Activated CD8-positive, alpha-beta memory T cell treated with anti-CD3 and anti-CD28 coated beads, Interleukin-2, amount 50 U/mL, for 24 hours (primary cell): ENCODE data around the gene RET.

ENCODE experiments used
- DNase-seq: peaks from one replicate; pipeline ENCODE4 v3.0.0-alpha.2; 2020; ENCODE audit errors: extremely low read depth

The RET gene

GRCh38 chr10:43044961-43045621 lies 31.8 kb upstream of the RET start:
- no peak for DNase-seq

DNA sequence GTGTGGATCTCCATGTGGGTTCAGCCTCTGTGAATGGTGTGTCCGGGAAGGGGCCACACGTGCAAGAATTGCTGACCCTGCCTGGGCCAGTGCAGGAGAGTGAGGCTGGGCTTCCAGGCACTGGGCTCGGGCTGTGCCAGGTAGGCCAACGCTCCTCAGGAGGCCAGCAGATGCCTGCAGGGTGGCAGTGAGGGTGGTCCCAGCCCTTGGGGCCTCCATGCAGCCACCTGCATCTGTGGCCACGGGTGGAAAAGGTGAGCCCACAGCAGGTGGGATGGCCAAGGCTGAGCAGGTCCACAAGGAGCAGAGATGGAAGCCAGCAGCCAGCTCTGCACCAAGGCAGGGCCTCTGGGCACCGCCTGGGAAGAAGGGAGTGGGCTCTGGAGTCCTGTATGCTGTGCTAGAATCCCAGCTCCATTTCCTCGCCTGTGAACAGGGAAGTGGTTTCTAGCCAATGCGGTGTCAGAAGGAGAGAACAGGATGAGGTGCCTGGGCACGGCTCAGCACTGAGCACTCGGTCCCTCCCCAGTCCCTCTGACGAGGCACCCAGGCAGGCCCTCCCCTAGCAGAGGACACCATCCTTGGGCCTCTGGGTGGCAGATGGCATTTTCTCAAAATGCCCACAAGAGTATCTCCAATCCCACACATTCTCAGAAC lies 31.1 kb upstream of the RET start:
- DNase-seq: no peak

- no peak for DNase-seq
Observed at GRCh38 chr10:43046288-43046991, 30.4 kb upstream of the RET start.

DNA sequence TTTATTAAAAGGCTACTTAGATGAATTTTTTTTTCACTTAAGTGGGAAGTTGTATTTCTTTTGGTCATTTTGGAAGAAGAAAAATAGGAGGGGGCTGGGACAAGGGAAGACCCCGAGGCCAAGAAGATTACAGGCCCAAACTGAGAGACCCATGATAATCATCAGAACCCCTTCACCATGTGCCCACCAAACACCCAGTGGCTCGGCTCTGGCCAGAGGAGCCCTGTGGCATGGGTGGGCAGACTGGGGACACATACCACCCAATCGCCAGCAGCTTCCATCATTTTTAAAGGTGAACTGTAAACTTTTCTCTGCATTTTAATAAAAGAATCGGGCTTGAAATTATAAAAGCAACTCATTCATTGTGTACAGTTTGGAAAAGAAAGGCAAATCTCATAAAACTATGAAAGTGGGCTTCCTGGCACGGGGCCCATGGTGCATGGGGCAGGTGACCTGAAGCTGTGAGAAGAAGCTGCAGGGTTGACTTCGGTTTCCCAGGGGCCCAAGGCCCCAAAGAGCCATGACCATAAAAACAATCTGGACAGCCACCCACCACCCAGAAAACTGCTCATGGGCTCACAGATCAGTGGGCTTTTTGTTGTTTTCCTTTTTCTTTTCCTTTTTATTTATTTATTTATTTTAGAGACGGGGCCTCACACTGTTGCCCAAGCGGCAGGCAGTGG lies 29.4 kb upstream of the RET start:
- DNase-seq: no peak

GRCh38 chr10:43048301-43049051 lies 28.4 kb upstream of the RET start:
- no peak for DNase-seq

DNA sequence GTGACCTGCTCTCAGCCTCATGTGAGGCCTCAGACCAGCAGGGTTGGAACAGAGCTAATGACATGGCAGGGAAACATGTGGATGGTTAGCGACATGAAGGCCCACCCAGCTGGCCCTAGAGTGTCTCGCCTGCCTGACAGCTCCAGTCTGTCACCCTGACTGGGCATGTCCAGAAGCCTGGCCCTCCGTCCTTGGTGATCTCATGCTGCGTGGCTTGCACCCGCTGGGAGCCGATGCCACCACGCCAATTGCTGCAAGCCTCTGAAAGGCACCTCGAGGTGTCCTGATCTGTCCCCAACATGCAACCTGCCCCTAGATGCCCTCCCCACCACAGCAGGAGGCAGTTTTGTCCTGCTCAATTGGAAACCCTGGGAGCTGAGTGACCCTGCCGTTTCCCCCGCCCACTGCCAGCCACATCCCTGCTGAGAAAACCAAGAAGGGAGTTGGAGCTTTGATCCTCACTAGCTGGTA lies 27.8 kb upstream of the RET start:
- no peak for DNase-seq

DNA sequence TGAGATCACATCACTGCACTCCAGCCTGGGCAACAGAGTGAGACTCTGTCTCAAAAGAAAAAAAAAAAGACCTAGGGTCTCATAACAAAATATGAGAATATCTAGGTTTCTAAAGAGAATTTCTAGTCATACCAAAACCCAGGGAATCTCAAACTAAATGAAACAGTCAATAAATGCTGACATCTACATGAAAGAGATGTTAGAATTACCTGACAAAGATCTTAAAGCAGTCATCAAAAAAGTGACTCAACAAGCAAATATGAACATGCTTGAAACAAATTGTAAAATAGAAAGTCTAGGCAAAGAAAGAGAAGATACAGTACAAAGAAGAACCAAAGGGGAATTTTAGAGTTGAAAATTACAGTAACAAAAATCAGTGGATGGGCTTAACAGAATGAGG lies 26.9 kb upstream of the RET start:
- DNase-seq: no peak

- DNase-seq: no peak
Observed at GRCh38 chr10:43053825-43054224, 23.0 kb upstream of the RET start.

GRCh38 chr10:43054593-43054992 lies 22.3 kb upstream of the RET start:
- DNase-seq: no peak

DNA sequence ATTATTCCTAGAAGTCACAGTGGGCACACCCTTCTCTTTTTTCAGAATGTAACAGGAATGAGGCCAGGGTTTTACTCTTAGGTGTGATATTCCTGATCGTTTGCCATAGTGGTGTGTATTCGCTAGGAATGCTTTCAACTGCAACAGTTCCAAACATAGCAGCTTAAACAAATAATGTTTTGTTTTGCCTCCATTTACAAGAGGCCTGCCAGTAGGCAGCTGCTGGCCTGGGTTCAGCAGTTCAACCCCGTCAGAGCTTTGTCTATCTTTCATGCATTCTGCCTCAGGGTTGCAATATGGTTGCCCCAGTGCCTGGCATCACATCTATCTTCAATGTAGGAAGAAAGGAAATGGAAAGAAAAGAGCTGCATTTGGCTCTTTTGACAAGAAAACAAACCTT lies 21.7 kb upstream of the RET start:
- DNase-seq: no peak

DNA sequence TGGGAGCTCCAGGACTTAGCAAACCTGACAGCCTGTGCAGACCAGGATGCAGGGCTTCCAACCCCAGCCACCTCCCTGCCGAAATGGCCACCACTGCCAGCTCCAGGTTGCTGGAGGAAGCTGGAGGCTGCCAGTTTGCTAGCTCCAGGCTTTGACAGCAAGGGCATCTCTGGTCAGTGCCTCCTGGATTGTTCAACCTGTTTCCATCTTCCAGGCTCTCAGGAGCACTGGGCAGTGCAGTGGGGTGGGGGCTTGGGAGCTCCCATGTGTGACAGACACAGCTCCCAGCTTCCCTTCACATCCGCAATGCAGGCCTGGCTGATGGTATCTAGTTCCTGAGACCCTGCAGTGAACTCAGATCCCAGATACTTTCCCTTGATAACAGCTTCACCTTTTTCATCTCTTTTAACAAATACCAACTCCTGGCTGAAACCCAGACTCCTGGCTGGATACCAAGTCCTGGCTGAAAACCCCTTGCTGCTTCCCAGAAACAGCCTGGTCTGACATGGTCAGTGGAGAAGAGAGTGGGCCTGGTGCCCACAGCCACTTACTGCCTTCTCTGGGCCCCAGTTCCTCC lies 20.8 kb upstream of the RET start:
- no peak for DNase-seq

DNA sequence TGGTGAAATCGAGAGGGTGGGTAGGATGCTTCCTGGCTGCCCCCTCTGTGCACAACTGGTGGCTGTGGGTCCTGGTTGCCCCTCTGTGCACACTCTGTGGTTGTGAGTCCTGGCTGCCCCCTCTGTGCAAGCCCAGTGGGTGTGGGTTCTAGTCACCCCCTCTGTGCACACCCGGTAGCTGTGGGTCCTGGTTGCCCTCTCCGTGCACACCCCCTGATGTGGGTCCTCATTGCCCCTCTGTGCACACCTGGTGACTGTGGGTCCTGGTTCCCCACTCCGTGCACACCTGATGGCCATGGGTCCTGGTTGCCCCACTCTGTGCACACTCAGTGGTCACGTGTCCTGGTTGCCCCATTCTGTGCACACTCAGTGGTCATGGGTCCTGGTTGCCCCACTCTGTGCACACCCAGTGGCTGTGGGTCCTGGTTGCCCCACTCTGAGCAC lies 20.3 kb upstream of the RET start:
- DNase-seq: no peak

- DNase-seq: no peak
Observed at GRCh38 chr10:43057231-43057711, 19.6 kb upstream of the RET start.

DNA sequence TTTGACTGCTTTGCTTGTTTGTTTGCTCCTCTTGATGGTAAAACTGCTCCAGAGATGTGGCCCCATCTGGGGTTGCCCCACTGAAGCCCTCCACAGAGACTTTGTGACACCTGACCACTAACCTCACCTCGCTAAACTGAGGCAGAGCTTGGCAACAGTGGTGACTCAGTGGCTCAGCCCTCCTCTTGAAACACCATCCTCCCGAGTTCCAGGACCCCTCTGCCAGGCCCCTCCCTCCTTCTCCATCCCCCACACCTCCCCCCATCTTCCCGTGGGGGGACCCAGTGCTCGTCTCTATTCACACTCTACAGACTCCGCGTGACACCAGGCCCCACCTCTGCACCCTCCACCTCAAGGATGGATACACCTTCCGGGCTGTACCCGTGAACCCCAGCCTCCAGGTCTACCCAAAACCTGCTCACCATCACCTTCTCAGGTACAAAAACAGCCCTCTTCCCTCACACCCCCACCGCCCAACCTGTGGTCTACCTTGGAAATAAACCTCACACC lies 19.0 kb upstream of the RET start:
- DNase-seq: no peak

DNA sequence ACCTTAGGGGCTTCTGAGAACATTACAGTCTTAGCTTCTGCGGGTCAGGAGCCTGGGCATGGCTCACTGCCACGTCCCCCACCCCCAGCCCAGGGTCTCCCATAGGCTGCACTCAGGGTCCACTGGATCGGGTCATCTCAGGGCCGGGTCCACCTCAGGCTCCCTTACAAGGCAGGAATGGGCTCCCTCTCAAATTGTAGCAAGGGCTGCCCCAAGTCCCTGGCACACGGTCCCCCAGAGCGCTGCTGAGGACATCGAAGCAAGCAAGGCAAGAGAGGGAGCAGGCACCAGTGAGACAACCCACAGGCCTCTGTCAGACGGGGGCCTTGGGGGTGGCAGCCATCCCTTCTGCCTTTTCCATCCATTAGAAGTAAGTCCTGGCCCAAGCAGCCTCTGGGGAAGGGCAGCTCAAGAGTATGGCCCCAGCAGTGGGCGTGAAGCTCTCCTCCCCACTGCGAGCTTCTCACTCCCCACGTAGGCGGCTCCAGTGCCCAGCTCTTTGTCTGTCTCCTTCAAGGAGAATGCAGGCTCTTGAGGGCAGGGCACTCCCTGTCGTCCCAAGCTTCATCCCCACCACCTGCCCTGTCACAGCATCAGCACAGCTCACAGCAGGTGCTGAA lies 18.0 kb upstream of the RET start:
- no peak for DNase-seq

DNA sequence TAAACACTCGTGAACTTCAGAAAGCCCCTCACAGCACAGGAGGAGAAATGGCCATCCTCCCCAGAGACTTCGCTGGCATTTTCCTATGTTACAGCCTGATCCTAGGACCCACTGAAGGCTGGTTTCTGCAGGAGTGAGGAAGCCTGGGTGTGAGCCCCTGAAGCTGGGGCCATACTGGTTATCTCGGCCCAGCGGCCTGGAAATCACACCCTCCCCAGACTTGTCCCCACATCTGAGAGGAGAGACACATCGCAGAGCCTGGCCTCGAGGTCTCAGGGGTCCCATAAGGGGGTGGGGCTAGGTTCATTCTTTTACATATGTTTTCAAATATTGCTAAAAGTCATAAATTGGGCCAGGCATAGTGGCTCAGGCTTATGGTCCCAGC lies 17.5 kb upstream of the RET start:
- DNase-seq: no peak

DNA sequence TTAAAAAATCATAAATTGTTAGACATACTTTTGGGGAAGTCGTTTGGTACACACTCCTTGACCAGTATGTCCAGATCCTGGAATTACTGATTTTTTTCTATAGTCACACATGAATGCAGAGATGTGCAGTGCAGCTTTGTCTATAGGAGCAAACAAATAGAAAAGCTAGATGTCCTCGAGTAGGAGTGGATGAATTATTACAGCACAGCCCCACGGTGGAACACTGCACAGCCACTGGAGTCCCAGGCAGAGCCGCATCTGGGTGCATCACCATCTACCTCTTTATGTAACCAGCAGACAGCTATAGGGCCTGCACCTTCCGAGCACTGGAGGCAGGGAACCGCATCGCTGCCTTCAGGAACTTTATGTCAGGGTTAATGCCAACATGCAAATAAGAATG lies 17.0 kb upstream of the RET start:
- DNase-seq: no peak

- DNase-seq: no peak
Observed at GRCh38 chr10:43060291-43060690, 16.6 kb upstream of the RET start.

- no peak for DNase-seq
Observed at GRCh38 chr10:43061331-43061730, 15.5 kb upstream of the RET start.

GRCh38 chr10:43061760-43062159 lies 15.1 kb upstream of the RET start:
- DNase-seq: no peak
